ENCODE results near the gene PFKL. TPM values are rescaled to one million over a fixed set of nuclear protein-coding genes. Genes with fewer than 3 reads are reported as not detected.

Gene PFKL
- total and polyA plus RNA-seq, 2 experiments from 2014 or later, result 40.3 to 106 TPM

DNA sequence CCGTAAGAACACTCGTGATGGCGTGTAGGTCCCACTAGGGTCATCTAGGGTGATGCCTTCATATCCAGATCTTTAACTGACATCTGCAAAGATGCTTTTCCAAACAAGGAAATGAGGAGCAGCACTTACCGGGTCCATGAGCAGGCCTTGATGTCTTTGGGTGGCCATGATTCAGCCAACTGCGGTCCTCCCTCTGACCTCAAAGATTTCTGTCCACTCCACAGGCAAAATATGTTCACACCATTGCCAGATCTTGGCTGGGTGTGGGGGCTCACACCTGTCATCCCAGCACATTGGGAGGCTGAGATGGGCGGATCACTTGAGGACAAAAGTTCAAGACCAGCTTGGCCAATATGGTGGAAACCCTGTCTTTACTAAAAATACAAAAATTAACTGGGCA is 71.7 kb downstream of the PFKL start:
- H2AFZ ChIP-seq, result no peak overlapping the region
- DNase-seq (ENCODE audit: low spot score) (no peak), ATAC-seq (no peak)
- H3F3A ChIP-seq (replicated peaks; ENCODE audit: low read depth), result no peaks in the 10 kb centered on the region
- peaks cover 3% of the 10 kb centered on the region; the same call in 1 of the 2 replicates for H3K27me3 ChIP-seq (ENCODE audit: insufficient read depth)
- H3K4me1 Mint-ChIP-seq, result no peaks in the 10 kb centered on the region; the same call in 2 of the 3 replicates
- no peaks in the 10 kb centered on the region for H3K9me2 ChIP-seq (ENCODE audit: insufficient read depth)
- TF ChIP-seq NANOG (IDR thresholded peaks at IDR 0.05; ENCODE audit: borderline replicate concordance), result no peak
- no peak for TF ChIP-seq ZNF331 (CRISPR knock-in tag; IDR thresholded peaks at IDR 0.05; ENCODE audit: low read depth)
- TF ChIP-seq CTCF (conservative IDR thresholded peaks at IDR 0.05; ENCODE audit: low read depth in 2 of 2), result no peak
- no peak for TF ChIP-seq ZNF114 (CRISPR knock-in tag; IDR thresholded peaks at IDR 0.05)
- TF ChIP-seq POLR2AphosphoS5 (IDR thresholded peaks at IDR 0.05; ENCODE audit: low read depth), result no peak
- TF ChIP-seq, protein P1, sequence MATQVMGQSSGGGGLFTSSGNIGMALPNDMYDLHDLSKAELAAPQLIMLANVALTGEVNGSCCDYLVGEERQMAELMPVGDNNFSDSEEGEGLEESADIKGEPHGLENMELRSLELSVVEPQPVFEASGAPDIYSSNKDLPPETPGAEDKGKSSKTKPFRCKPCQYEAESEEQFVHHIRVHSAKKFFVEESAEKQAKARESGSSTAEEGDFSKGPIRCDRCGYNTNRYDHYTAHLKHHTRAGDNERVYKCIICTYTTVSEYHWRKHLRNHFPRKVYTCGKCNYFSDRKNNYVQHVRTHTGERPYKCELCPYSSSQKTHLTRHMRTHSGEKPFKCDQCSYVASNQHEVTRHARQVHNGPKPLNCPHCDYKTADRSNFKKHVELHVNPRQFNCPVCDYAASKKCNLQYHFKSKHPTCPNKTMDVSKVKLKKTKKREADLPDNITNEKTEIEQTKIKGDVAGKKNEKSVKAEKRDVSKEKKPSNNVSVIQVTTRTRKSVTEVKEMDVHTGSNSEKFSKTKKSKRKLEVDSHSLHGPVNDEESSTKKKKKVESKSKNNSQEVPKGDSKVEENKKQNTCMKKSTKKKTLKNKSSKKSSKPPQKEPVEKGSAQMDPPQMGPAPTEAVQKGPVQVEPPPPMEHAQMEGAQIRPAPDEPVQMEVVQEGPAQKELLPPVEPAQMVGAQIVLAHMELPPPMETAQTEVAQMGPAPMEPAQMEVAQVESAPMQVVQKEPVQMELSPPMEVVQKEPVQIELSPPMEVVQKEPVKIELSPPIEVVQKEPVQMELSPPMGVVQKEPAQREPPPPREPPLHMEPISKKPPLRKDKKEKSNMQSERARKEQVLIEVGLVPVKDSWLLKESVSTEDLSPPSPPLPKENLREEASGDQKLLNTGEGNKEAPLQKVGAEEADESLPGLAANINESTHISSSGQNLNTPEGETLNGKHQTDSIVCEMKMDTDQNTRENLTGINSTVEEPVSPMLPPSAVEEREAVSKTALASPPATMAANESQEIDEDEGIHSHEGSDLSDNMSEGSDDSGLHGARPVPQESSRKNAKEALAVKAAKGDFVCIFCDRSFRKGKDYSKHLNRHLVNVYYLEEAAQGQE (IDR thresholded peaks at IDR 0.05; ENCODE audit: unreplicated experiment), result no peak
- peaks cover 34% of the 10 kb centered on the region for H3K9me3 Mint-ChIP-seq
- no peaks in the 10 kb centered on the region for H3K79me2 ChIP-seq (replicated peaks; ENCODE audit: insufficient read depth)
- no peaks in the 10 kb centered on the region for H3K4me1 ChIP-seq (ENCODE audit: insufficient read depth)
- no peak overlapping the region for H3K4me2 ChIP-seq
- no peak overlapping the region for H3K4me3 Mint-ChIP-seq
- no peak overlapping the region for H3K4me3 ChIP-seq
- H3K36me3 ChIP-seq (ENCODE audit: insufficient read depth), result no peaks in the 10 kb centered on the region
- no peak overlapping the region for H3K27ac Mint-ChIP-seq
- H3K36me3 Mint-ChIP-seq (ENCODE audit: low read depth), result peaks cover 4% of the 10 kb centered on the region; the same call in 1 of the 3 replicates
- no peaks in the 10 kb centered on the region for H4K20me1 ChIP-seq (replicated peaks; ENCODE audit: insufficient read depth)
- no peak overlapping the region for H3K27ac ChIP-seq (ENCODE audit: low read depth)
- H3K27me3 Mint-ChIP-seq (ENCODE audit: insufficient read depth, low read depth, poor library complexity), result peaks cover 15% of the 10 kb centered on the region

DNA sequence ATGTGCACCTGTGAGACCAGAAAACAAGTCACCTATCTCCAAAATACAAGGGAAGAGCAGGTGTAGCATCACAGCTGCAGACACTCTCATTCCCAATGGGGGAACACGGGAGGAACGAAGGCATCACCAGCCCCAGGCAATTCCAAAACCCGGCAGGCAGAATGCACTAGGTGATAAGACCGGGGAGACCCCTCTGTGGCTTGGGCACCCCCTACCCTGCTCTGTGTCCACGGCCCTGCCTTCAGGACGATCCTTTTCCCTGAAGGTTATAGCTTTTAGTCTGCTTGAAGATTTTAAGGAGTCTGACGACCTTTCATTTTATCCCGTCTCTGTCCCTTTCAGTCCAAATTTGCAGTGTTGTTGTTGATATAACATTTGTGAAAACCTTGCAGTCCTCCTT is 72.8 kb downstream of the PFKL start:
- Histone ChIP-seq H3F3A (replicated peaks; ENCODE audit: low read depth) (no peaks in the 10 kb centered on the region), H2AFZ (no peak overlapping the region), H3K4me2 (no peak overlapping the region), H3K27me3 (ENCODE audit: insufficient read depth) (peaks cover 3% of the 10 kb centered on the region; the same call in 1 of the 2 replicates), H3K79me2 (replicated peaks; ENCODE audit: insufficient read depth) (no peaks in the 10 kb centered on the region), H4K20me1 (replicated peaks; ENCODE audit: insufficient read depth) (no peaks in the 10 kb centered on the region), H3K4me3 (no peak overlapping the region), H3K27ac (ENCODE audit: low read depth) (no peak overlapping the region), H3K36me3 (ENCODE audit: insufficient read depth) (no peaks in the 10 kb centered on the region), H3K4me1 (ENCODE audit: insufficient read depth) (no peaks in the 10 kb centered on the region), H3K9me2 (ENCODE audit: insufficient read depth) (no peaks in the 10 kb centered on the region)
- Mint-ChIP-seq H3K4me3 (no peak overlapping the region), H3K4me1 (peaks cover 6% of the 10 kb centered on the region; the same call in 2 of the 3 replicates), H3K27me3 (ENCODE audit: insufficient read depth, low read depth, poor library complexity) (peaks cover 15% of the 10 kb centered on the region), H3K36me3 (ENCODE audit: low read depth) (peaks cover 4% of the 10 kb centered on the region; the same call in 1 of the 3 replicates), H3K27ac (no peak overlapping the region), H3K9me3 (peaks cover 34% of the 10 kb centered on the region)
- ATAC-seq (no peak), DNase-seq (ENCODE audit: low spot score) (no peak)
- TF ChIP-seq CREB1 (CRISPR knock-in tag; IDR thresholded peaks at IDR 0.05; ENCODE audit: low read depth) (no peak), POLR2AphosphoS5 (IDR thresholded peaks at IDR 0.05; ENCODE audit: low read depth) (no peak), JUNB (IDR thresholded peaks at IDR 0.05; ENCODE audit: unreplicated experiment) (no peak), ZNF331 (CRISPR knock-in tag; IDR thresholded peaks at IDR 0.05; ENCODE audit: low read depth) (no peak), ZNF114 (CRISPR knock-in tag; IDR thresholded peaks at IDR 0.05) (no peak), EZH2 (IDR thresholded peaks at IDR 0.05; ENCODE audit: low read depth, unreplicated experiment) (no peak), CTCF (conservative IDR thresholded peaks at IDR 0.05; ENCODE audit: low read depth in 2 of 2) (no peak), STAT1 (IDR thresholded peaks at IDR 0.05; ENCODE audit: unreplicated experiment) (no peak), EZH2phosphoT487 (IDR thresholded peaks at IDR 0.05; ENCODE audit: unreplicated experiment) (no peak)
- TF ChIP-seq, protein P2, sequence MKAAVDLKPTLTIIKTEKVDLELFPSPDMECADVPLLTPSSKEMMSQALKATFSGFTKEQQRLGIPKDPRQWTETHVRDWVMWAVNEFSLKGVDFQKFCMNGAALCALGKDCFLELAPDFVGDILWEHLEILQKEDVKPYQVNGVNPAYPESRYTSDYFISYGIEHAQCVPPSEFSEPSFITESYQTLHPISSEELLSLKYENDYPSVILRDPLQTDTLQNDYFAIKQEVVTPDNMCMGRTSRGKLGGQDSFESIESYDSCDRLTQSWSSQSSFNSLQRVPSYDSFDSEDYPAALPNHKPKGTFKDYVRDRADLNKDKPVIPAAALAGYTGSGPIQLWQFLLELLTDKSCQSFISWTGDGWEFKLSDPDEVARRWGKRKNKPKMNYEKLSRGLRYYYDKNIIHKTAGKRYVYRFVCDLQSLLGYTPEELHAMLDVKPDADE (IDR thresholded peaks at IDR 0.05), result no peak
- TF ChIP-seq, protein P1 (IDR thresholded peaks at IDR 0.05; ENCODE audit: unreplicated experiment), result no peak
